ENCODE measurements around the gene GPR35. TPM values are rescaled to one million over a fixed set of nuclear protein-coding genes. Genes with fewer than 3 reads are reported as not detected.
A peak's percentile ranks its signal among the peaks of the same experiment; 100 is the strongest.
"Not testable (repeated sequence)": the region's sequence is repeated elsewhere in the genome, so short reads cannot be mapped to it uniquely, and the experiment has no call there.

GPR35 gene
- total RNA-seq, 4 donors from 2014 or later = 1.2 to 2.8 (median 2.4) TPM

DNA sequence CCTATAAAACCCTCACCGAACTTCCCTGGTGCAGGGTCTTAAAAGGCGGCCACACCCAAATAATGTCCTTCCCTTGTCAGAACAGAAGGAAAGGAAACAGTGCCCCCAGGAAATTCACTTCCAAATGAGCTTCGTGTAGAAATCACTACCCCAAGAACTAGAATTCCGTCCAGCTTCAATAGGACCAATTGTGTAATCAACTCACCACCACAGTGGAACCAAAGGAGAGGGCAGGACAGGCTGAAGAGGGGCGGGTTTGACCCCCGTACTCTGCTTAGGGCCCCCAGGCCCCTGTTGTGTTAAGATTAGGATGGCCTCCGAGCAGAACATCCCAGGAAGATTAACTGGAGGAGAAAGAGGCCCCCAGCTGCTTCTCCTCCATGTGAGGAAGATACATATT is 24.1 kb downstream of the GPR35 start:
- peak in 1 of 2 donors; percentile 4 for DNase-seq (ENCODE audit: low spot score in 2 of 2)
- TF ChIP-seq POLR2A (IDR thresholded peaks at IDR 0.05) = no peak
- no peak for TF ChIP-seq CTCF (IDR thresholded peaks at IDR 0.05)
- H3K4me3 ChIP-seq (ENCODE audit: low read depth, poor library complexity, severe bottlenecking) = no peak overlapping the region
- 44 to 48% methylated on average over 7 of the region's 7 CpGs for WGBS, 2 donors
- intact Hi-C loops (cut with DNase I; ENCODE audit: low total_unique reads) = no loop called here

DNA sequence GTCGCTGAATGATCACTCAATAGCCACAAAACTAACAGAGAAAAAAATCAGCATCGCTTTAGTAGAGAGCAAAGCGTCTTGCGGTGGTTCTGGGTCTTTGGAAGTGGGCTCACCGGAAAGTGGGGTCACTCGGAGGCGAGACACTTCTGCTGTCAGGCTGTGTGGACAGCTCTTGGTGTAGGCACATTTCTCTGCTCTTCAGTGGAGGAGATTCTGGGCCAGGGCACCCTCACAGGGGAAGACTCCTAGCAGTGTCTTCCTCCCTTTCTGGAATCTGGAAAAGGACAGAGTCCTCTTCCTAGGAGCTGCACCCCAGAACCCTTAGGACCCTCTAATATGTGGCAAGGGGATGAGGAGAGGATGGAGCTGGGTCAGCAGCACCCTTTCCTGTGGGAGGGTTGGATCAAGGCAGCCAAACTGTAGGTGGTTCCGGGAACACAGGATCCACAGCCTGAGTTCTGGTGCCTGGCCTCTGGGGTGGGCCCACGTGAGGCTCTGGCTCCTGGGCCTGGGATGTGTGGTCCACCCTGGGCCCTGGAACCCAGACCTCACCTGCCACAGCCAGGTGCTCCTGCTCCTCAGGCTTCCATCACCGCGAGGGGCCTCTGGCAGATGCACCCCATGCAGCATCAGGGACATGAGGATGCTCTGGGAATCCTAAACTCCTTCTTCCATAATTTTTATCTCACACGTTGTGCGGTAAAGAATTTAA is 25.1 kb downstream of the GPR35 start:
- no peak overlapping the region for H3K4me3 ChIP-seq (ENCODE audit: low read depth, poor library complexity, severe bottlenecking)
- intact Hi-C loops (cut with DNase I; ENCODE audit: low total_unique reads) = no loop called here
- WGBS, 2 donors = 91 to 92% methylated on average over 13 of the region's 13 CpGs
- TF ChIP-seq POLR2A (IDR thresholded peaks at IDR 0.05) = no peak
- TF ChIP-seq CTCF (IDR thresholded peaks at IDR 0.05) = no peak
- peak; percentile 2 to 72 for DNase-seq (ENCODE audit: low spot score in 2 of 2)

- WGBS, 2 donors = 56 to 71% methylated on average over 3 of the region's 3 CpGs
- DNase-seq (ENCODE audit: low spot score in 2 of 2) = peak; percentile 11 to 46
- intact Hi-C loops (cut with DNase I; ENCODE audit: low total_unique reads) = no loop called here
- TF ChIP-seq CTCF (IDR thresholded peaks at IDR 0.05) (no peak), POLR2A (IDR thresholded peaks at IDR 0.05) (no peak)
- no peak overlapping the region for H3K4me3 ChIP-seq (ENCODE audit: low read depth, poor library complexity, severe bottlenecking)
Observed at GRCh38 chr2:240651185-240651584, 25.9 kb downstream of the GPR35 start.

DNA sequence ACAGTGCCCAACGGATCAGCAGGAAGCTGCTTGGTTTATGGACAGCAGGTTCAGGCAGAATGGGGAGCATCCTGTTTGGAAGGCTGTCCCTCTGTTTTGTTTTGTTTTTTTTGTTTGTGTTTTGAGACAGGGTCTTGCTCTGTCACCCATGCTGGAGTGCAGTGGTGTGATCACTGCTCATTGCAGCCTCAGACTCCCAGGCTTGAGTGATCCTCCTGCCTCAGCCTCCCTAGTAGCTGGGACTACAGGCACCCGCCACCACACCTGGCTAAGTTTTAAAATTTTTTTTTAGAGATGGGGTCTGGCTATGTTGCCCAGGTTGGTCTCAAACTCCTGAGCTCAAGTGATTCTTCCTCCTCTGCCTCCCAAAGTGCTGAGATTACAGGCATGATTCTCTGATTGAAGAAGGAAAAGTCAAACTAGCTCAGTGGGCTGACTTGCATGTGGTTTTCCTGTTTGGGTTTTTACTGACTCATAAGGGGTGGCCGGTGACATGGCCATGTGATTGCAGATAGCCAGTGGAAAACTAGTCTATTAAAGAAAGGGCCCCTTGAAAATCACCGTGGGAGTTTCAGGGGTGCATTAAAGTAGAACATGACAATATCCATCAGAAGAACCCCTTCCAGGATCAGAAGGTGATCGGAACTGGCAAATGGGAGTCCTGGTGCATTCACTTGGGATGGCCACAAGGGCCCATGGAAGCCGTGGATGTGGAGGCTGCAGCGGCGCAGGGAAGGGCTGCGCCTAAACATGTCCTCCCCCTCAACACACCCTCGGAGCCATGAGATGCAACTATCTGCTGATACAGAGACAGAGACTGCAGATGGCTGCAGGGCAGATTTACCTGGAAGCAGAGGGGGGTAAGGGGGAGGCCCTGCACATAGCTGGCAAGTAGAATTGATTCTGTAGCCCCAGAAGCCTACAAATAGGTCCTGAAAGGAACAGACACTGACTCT is 30.9 kb downstream of the GPR35 start:
- no peak for TF ChIP-seq POLR2A (IDR thresholded peaks at IDR 0.05)
- no peak for TF ChIP-seq CTCF (IDR thresholded peaks at IDR 0.05)
- DNase-seq (ENCODE audit: low spot score in 2 of 2) = peak; percentile 7 to 70
- WGBS, 2 donors = 55 to 67% methylated on average over 10 of the region's 10 CpGs
- intact Hi-C loops (cut with DNase I; ENCODE audit: low total_unique reads) = no loop called here
- no peak overlapping the region for H3K4me3 ChIP-seq (ENCODE audit: low read depth, poor library complexity, severe bottlenecking)

GRCh38 chr2:240659883-240660282 is 34.6 kb downstream of the GPR35 start:
- H3K4me3 ChIP-seq (ENCODE audit: low read depth, poor library complexity, severe bottlenecking); intact Hi-C loops (cut with DNase I; ENCODE audit: low total_unique reads); DNase-seq (ENCODE audit: low spot score in 2 of 2): not testable (repeated sequence)
- 85 to 90% methylated on average over 7 of the region's 7 CpGs for WGBS, 2 donors

DNA sequence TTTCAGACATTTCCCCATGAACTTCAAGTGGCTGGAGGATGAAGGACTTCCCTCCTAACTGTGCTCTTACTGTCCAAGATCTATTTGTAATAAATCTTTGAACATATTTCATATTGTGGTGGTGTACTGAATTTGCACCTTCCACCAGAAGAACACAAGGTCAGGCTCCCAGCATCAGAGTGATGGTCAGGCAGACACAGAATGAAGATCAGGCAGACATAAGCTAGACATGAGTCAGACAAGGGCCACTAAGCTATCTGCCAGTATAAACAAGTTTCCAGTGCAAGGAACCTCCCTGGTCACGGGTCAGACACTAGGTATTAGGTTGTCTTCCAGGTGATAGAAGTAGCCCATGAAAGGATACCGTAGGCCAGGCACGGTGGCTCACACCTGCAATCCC is 37.4 kb downstream of the GPR35 start:
- intact Hi-C loops (cut with DNase I; ENCODE audit: low total_unique reads) = no loop called here
- no peak overlapping the region for H3K4me3 ChIP-seq (ENCODE audit: low read depth, poor library complexity, severe bottlenecking)
- DNase-seq (ENCODE audit: low spot score in 2 of 2) = no peak
- WGBS, 2 donors = 79 to 93% methylated on average over 3 of the region's 3 CpGs
- TF ChIP-seq POLR2A (IDR thresholded peaks at IDR 0.05) (no peak), CTCF (IDR thresholded peaks at IDR 0.05) (no peak)
